NOMO-1 (cell line): ENCODE data around the gene LRCOL1.

Experiments used
- DNase-seq, 2 experiments: peaks; one replicate each; lab custom pipeline; 2025; ENCODE audit not compliant: unreplicated experiment in 2 of 2; lab: John Stamatoyannopoulos, UW

The LRCOL1 gene

GRCh38 chr12:132569856-132570480 lies 40.4 kb downstream of the LRCOL1 start:
- no peak for DNase-seq

GRCh38 chr12:132568826-132569480 lies 41.4 kb downstream of the LRCOL1 start:
- DNase-seq, result no peak

GRCh38 chr12:132568301-132568700 lies 42.1 kb downstream of the LRCOL1 start:
- DNase-seq, result no peak

GRCh38 chr12:132566516-132567131 lies 43.8 kb downstream of the LRCOL1 start:
- no peak for DNase-seq

GRCh38 chr12:132565365-132565764 lies 45.0 kb downstream of the LRCOL1 start:
- DNase-seq, result no peak

- DNase-seq, result no peak
These were observed 46.5 kb downstream of the LRCOL1 start for GRCh38 chr12:132563911-132564310.

- no peak for DNase-seq
These were observed 47.8 kb downstream of the LRCOL1 start for GRCh38 chr12:132562489-132563021.

GRCh38 chr12:132561427-132562156 lies 48.8 kb downstream of the LRCOL1 start:
- DNase-seq, result no peak

GRCh38 chr12:132560614-132561426 lies 49.6 kb downstream of the LRCOL1 start:
- peak; percentile 55 to 77 for DNase-seq

GRCh38 chr12:132560364-132560613 lies 50.1 kb downstream of the LRCOL1 start:
- peak in 1 of 2 experiments; percentile 18 for DNase-seq

- DNase-seq, result peak; percentile 15 to 68
These were observed 50.6 kb downstream of the LRCOL1 start for GRCh38 chr12:132559652-132560363.

GRCh38 chr12:132558861-132559623 lies 51.3 kb downstream of the LRCOL1 start:
- DNase-seq, result no peak

- no peak for DNase-seq
These were observed 52.1 kb downstream of the LRCOL1 start for GRCh38 chr12:132558042-132558856.

- DNase-seq, result no peak
These were observed 52.9 kb downstream of the LRCOL1 start for GRCh38 chr12:132557291-132558015.

- no peak for DNase-seq
These were observed 53.6 kb downstream of the LRCOL1 start for GRCh38 chr12:132556801-132557200.

- DNase-seq, result no peak
These were observed 54.2 kb downstream of the LRCOL1 start for GRCh38 chr12:132556216-132556615.

GRCh38 chr12:132555686-132556085 lies 54.7 kb downstream of the LRCOL1 start:
- DNase-seq, result no peak
